Stimulated activated CD4-positive, alpha-beta T cell treated with anti-CD3 and anti-CD28 coated beads, Interleukin-12 subunit alpha, Interleukin-12 subunit beta, amount 100 ng/mL, for 48 hours (primary cell): ENCODE data around the gene KDM2B.
"Not testable (repeated sequence)": the region's sequence is repeated elsewhere in the genome, so short reads cannot be mapped to it uniquely, and the experiment has no call there.

Source experiments
- DNase-seq, 3 donors: peaks; one replicate each; pipeline ENCODE4 v3.0.0-alpha.2; 2020; ENCODE audit warnings: low read depth in 2 of 3, low spot score in 1 of 3

Gene KDM2B

GRCh38 chr12:121397521-121397920 lies 183.3 kb downstream of the KDM2B start:
- DNase-seq = no peak

GRCh38 chr12:121392325-121392716 lies 188.5 kb downstream of the KDM2B start:
- no peak for DNase-seq

GRCh38 chr12:121391619-121392324 lies 189.1 kb downstream of the KDM2B start:
- DNase-seq = peak in 2 of 3 donors; percentile 11 to 37

- no peak for DNase-seq
These were observed 190.0 kb downstream of the KDM2B start for GRCh38 chr12:121390856-121391255.

- no peak for DNase-seq
These were observed 192.3 kb downstream of the KDM2B start for GRCh38 chr12:121388421-121388981.

- DNase-seq = not testable (repeated sequence)
These were observed 195.9 kb downstream of the KDM2B start for GRCh38 chr12:121384891-121385290.

GRCh38 chr12:121383601-121384021 lies 197.2 kb downstream of the KDM2B start:
- DNase-seq = no peak

- no peak for DNase-seq
These were observed 200.9 kb downstream of the KDM2B start for GRCh38 chr12:121379945-121380344.
